ENCODE results near the gene CPNE9.

- TF ChIP-seq CTCF (IDR thresholded peaks at IDR 0.05) (no peak), POLR2A (IDR thresholded peaks at IDR 0.05) (no peak)
Observed at GRCh38 chr3:9701711-9702110, 1.9 kb upstream of the CPNE9 start.
